Thoracic aorta (tissue), 2 donors: ENCODE measurements around the gene DGKE. TPM values are rescaled to one million over a fixed set of nuclear protein-coding genes. Genes with fewer than 3 reads are reported as not detected.

Source experiments
- ATAC-seq: fragments of 150-250 bp; one replicate; pipeline ENCODE4 v1.8.0; 2017; ENCODE audit warnings: low read depth; ENCODE audit not compliant: insufficient number of reproducible peaks, low FRiP score
- DNase-seq: peaks from one replicate; pipeline ENCODE4 v3.0.0-alpha.2; 2020; ENCODE audit warnings: low spot score
- H3K27ac ChIP-seq, 2 donors: fragments of 200-600 bp; sonication (generic); 1 replicate in 1 of 2; 2 replicates in 1 of 2; pipeline ENCODE4 v1.5.1; 2016; ENCODE audit warnings: mild to moderate bottlenecking in 2 of 2, moderate library complexity in 2 of 2
- H3K27me3 ChIP-seq: fragments of 200-600 bp; sonication (generic); replicated peaks from 2 replicates; pipeline ENCODE4 v1.6.0; 2016; ENCODE audit warnings: mild to moderate bottlenecking; ENCODE audit not compliant: insufficient read depth
- H3K36me3 ChIP-seq: fragments of 200-600 bp; sonication (generic); one replicate; pipeline ENCODE4 v1.5.1; 2016
- H3K4me1 ChIP-seq, 2 donors: fragments of 200-600 bp; sonication (generic); 1 replicate in 1 of 2; 2 replicates in 1 of 2; pipeline versions ENCODE4 v1.5.1 to v1.6.0; 2016; ENCODE audit warnings: low read depth in 2 of 2, mild to moderate bottlenecking in 1 of 2; ENCODE audit not compliant: control insufficient read depth in 1 of 2
- H3K4me3 ChIP-seq: fragments of 200-600 bp; sonication (generic); 2 replicates; pipeline ENCODE4 v1.5.1; 2016; ENCODE audit warnings: mild to moderate bottlenecking
- H3K9me3 ChIP-seq: fragments of 200-600 bp; sonication (generic); 2 replicates; pipeline ENCODE4 v1.5.1; 2016
- total RNA-seq, 2 donors: library from RNA; depleted of rRNA; stranded (reverse); fragments of >200 nt; gene quantifications; one replicate each; pipeline versions ENCODE4 v1.1.0 to v1.2.3, GENCODE V29; 2016
- TF ChIP-seq, protein P1 (sequence below): fragments of 200-600 bp; sonication (generic); IDR thresholded peaks from one replicate; pipeline ENCODE4 v1.5.1; 2019; ENCODE audit warnings: antibody characterized with exemption

Gene DGKE
- total RNA-seq, 2 donors from 2014 or later = 8.7 to 9.9 TPM

DNA sequence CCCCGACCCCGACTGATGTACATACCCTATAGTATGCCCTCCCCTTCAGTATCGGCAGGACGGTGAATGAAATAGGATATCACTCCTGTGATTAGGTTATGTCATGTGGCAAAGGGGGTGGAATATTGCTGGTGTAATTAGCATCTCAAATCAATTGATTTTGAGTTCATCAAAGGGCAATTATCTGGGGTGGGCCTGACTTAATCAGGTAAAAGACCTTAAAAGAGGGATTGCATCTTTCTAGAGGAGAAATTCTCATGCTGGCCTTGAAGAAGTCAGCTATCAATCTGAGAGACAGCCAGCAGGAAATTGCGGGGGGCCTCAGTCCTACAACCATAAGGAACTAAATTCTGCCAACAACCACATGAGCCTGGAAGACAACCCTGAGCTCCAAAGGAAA, 69.6 kb downstream of the DGKE start:
- Histone ChIP-seq H3K27ac (no peak overlapping the region), H3K4me1 (no peaks in the 10 kb centered on the region), H3K36me3 (peaks cover 56% of the 10 kb centered on the region), H3K27me3 (no peaks in the 10 kb centered on the region), H3K4me3 (no peak overlapping the region), H3K9me3 (no peaks in the 10 kb centered on the region)
- no peak for ATAC-seq
- TF ChIP-seq, protein P1, sequence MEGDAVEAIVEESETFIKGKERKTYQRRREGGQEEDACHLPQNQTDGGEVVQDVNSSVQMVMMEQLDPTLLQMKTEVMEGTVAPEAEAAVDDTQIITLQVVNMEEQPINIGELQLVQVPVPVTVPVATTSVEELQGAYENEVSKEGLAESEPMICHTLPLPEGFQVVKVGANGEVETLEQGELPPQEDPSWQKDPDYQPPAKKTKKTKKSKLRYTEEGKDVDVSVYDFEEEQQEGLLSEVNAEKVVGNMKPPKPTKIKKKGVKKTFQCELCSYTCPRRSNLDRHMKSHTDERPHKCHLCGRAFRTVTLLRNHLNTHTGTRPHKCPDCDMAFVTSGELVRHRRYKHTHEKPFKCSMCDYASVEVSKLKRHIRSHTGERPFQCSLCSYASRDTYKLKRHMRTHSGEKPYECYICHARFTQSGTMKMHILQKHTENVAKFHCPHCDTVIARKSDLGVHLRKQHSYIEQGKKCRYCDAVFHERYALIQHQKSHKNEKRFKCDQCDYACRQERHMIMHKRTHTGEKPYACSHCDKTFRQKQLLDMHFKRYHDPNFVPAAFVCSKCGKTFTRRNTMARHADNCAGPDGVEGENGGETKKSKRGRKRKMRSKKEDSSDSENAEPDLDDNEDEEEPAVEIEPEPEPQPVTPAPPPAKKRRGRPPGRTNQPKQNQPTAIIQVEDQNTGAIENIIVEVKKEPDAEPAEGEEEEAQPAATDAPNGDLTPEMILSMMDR = no peak
- no peak for DNase-seq

DNA sequence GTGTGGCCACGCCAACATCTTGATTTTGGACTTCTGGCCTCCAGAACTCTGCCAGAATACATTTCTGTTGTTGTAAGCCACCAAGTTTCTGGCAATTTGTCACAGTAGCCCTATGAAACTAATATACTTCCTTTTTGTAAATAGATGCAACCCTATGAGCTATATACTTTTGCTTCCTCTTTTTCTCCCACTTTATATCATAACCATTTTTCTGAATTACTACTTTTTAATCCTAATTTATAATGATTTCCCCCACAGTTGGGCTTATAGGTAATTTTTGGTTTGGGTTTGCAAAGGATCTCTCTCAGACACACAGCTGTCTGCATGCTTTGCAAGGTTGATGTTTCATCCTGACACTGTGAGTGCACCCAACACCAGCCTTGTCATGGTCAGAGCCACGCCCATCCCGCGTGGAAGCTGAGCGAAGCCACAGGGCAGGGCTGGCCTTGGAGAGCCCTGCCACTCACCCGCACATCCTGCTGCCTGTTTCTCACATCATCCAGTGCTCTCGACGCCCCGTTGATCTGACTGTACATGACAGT, 74.1 kb downstream of the DGKE start:
- Histone ChIP-seq H3K4me1 (peaks cover 8 to 22% of the 10 kb centered on the region in 2 donors), H3K9me3 (no peaks in the 10 kb centered on the region), H3K27ac (no peak overlapping the region), H3K36me3 (peaks cover 33% of the 10 kb centered on the region), H3K4me3 (no peak overlapping the region), H3K27me3 (no peaks in the 10 kb centered on the region)
- no peak for DNase-seq
- TF ChIP-seq, protein P1 = no peak
- ATAC-seq = no peak

DNA sequence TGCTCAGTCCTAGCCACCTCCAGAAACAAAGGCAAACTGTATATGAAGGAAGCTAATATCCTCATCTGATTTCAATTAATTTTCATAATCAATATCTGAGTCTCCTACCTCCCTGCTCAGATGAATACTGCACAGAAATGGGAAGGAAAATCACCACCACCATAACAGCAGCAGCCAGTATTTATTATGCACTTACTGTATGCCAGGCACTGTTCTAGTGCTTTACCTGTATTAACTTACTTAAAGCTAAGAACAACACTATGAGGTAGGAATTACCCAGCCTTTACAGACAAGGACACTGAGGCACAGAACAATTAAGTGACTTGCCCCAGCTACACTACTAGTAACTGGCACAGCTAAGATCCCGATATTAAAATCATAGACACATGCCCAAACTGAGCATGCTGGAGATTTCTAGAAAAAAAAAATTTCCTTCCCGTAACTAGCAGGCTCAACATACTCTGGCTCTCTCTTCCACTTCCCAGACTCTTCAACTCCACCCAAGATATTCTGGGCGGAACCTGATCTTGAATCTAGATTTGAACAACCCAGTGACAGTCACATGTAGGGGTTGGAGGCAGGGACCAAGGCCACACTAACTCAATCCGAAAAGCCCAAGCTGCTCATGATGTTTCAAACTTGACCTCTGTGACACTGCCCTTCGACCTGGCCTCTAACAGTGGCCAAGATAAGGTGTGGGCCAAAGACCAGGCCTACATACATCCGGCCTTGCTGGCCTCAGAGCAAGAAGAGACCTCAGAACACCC, 76.0 kb downstream of the DGKE start:
- DNase-seq (no peak), ATAC-seq (no peak)
- TF ChIP-seq, protein P1 = no peak
- peaks cover 19% of the 10 kb centered on the region for H3K36me3 ChIP-seq
- H3K27me3 ChIP-seq = no peaks in the 10 kb centered on the region
- H3K27ac ChIP-seq = peak overlapping the region in 1 of 2 donors; percentile 10
- peak overlapping the region; percentile 31 for H3K4me3 ChIP-seq
- H3K9me3 ChIP-seq = no peaks in the 10 kb centered on the region
- H3K4me1 ChIP-seq = peaks cover 10 to 22% of the 10 kb centered on the region in 2 donors

DNA sequence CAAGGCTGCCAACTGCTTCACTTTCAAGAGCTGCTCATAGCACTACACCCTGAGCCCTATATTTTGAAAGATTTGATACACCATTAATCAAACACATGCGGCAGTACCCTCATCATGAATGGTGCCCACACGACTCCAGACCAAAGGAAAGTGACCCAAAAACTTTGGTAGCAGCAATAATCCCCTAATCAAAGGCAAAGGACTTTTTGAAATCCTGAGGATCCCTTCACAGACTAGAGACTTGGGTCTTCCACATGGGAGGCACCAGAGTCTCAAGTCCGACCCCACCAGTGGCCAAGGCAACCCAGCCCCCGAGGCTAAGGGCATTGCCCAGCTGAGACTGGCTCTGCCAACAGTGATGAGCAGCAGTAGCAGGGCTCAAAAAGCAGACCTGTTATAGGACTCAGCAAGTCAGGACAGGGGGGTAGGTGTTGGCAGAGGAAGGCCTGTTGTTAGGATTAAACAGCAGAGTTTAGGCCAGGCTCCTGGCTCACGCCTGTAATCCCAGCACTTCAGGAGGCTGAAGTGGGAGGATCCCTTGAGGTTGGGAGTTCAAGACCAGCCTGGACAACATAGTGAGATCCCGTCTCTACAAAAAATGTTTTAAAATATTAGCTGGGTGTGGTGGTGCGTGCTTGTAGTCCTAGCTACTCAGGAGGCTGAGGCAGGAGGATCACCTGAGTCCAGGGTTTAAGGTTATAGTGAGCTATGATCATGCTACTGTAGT, 76.7 kb downstream of the DGKE start:
- peak overlapping the region; percentile 31 for H3K4me3 ChIP-seq
- no peaks in the 10 kb centered on the region for H3K27me3 ChIP-seq
- H3K9me3 ChIP-seq = no peaks in the 10 kb centered on the region
- peaks cover 19% of the 10 kb centered on the region for H3K36me3 ChIP-seq
- DNase-seq (no peak), ATAC-seq (no peak)
- TF ChIP-seq, protein P1 = no peak
- H3K4me1 ChIP-seq = peaks cover 17 to 30% of the 10 kb centered on the region in 2 donors
- H3K27ac ChIP-seq = peak overlapping the region; percentile 10 to 63
